ENCODE measurements around the gene DSCAM.

GRCh38 chr21:40136571-40136970 lies 710.4 kb downstream of the DSCAM start:
- TF ChIP-seq, protein P1, sequence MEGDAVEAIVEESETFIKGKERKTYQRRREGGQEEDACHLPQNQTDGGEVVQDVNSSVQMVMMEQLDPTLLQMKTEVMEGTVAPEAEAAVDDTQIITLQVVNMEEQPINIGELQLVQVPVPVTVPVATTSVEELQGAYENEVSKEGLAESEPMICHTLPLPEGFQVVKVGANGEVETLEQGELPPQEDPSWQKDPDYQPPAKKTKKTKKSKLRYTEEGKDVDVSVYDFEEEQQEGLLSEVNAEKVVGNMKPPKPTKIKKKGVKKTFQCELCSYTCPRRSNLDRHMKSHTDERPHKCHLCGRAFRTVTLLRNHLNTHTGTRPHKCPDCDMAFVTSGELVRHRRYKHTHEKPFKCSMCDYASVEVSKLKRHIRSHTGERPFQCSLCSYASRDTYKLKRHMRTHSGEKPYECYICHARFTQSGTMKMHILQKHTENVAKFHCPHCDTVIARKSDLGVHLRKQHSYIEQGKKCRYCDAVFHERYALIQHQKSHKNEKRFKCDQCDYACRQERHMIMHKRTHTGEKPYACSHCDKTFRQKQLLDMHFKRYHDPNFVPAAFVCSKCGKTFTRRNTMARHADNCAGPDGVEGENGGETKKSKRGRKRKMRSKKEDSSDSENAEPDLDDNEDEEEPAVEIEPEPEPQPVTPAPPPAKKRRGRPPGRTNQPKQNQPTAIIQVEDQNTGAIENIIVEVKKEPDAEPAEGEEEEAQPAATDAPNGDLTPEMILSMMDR (IDR thresholded peaks at IDR 0.05): no peak
- no peak for TF ChIP-seq POLR2A (IDR thresholded peaks at IDR 0.05)
